ENCODE results near the gene TPPP2. TPM values are rescaled to one million over a fixed set of nuclear protein-coding genes. Genes with fewer than 3 reads are reported as not detected.

The TPPP2 gene
- total RNA-seq, 1 experiment from 2014 or later, result not detected

DNA sequence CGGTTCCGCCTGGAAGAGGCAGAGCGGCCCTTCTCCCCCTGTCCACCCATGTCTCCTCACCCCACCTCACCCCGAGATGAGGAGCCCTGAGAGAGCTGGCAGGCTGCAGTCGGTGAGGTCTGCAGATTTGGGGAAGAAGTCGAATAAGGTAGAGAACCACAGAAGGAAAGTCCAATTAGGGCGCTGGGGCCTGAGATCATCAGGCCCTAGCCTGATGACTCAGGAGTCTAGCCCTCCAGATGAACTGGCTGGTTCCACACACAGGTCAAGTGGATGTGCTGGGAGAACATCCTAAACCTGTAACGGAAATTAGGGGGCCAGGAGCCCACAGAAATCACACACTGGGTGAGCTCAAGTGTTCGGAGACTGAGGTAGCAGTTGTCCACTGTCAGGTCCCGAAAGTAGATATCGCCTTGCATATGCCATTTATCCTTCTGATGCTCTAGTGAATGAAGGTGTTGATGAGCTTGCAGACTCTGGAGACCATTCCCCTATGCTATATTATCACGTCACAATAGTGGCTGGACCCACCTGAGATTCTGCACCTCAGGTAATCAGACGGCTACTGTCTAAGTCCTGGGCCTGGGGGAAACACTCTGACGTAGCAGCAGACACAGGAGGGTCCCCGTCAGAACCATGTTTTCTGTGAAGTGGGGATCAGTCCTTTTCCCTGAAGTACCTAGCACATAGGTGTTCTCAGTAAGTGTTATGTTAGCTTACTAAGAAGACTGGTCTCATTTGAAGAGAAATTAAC, 41.1 kb upstream of the TPPP2 start:
- no peak for DNase-seq (ENCODE audit: low read depth, low spot score)
- peaks cover 10% of the 10 kb centered on the region for H3K4me1 ChIP-seq (ENCODE audit: control insufficient read depth, insufficient read depth, low read length)
- intact Hi-C loops (cut with micrococcal nuclease; ENCODE audit: unreplicated experiment), result no loop called here
- peak overlapping the region; percentile 93 for H3K27ac ChIP-seq (ENCODE audit: low read length)
- ChIA-PET CTCF (interaction anchor here (1.4 kb wide), 1 partner anchor 18 kb away, joined by 3 read pairs; no protein-coding TSS in a partner anchor), POLR2A (no interaction called here)
- in situ Hi-C loops (cut with HindIII; ENCODE audit: low pct_unique_long_range_greater_than_20kb, low sequenced_read_pairs), result no loop called here
- TSS peak; percentile 88 for BruUV-seq (replicated peaks)
- H3K4me3 ChIP-seq (ENCODE audit: low read depth in 2 of 2, low read length in 2 of 2), result peak overlapping the region; percentile 40 to 97
- ATAC-seq, result no peak
- peaks cover 11% of the 10 kb centered on the region for H3K36me3 ChIP-seq (ENCODE audit: control insufficient read depth, insufficient read depth, low read length)
- H3K9me3 ChIP-seq (ENCODE audit: control insufficient read depth, insufficient read depth, low read depth, low read length), result no peaks in the 10 kb centered on the region
- H3K27me3 ChIP-seq (ENCODE audit: control insufficient read depth, insufficient read depth, low read length), result no peaks in the 10 kb centered on the region
- TF ChIP-seq TCF7L2 (IDR thresholded peaks at IDR 0.05; ENCODE audit: low read depth, low read length) (no peak), POLR2AphosphoS5 (IDR thresholded peaks at IDR 0.05; ENCODE audit: low read depth, low read length) (no peak), SIN3A (IDR thresholded peaks at IDR 0.05; ENCODE audit: borderline replicate concordance, insufficient read depth, low read depth, low read length) (no peak)
- TF ChIP-seq, protein P1, sequence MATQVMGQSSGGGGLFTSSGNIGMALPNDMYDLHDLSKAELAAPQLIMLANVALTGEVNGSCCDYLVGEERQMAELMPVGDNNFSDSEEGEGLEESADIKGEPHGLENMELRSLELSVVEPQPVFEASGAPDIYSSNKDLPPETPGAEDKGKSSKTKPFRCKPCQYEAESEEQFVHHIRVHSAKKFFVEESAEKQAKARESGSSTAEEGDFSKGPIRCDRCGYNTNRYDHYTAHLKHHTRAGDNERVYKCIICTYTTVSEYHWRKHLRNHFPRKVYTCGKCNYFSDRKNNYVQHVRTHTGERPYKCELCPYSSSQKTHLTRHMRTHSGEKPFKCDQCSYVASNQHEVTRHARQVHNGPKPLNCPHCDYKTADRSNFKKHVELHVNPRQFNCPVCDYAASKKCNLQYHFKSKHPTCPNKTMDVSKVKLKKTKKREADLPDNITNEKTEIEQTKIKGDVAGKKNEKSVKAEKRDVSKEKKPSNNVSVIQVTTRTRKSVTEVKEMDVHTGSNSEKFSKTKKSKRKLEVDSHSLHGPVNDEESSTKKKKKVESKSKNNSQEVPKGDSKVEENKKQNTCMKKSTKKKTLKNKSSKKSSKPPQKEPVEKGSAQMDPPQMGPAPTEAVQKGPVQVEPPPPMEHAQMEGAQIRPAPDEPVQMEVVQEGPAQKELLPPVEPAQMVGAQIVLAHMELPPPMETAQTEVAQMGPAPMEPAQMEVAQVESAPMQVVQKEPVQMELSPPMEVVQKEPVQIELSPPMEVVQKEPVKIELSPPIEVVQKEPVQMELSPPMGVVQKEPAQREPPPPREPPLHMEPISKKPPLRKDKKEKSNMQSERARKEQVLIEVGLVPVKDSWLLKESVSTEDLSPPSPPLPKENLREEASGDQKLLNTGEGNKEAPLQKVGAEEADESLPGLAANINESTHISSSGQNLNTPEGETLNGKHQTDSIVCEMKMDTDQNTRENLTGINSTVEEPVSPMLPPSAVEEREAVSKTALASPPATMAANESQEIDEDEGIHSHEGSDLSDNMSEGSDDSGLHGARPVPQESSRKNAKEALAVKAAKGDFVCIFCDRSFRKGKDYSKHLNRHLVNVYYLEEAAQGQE (IDR thresholded peaks at IDR 0.05; ENCODE audit: insufficient read depth in 1 of 2, low read depth in 2 of 2, low read length in 1 of 2), result no peak
- TF ChIP-seq, protein P2, sequence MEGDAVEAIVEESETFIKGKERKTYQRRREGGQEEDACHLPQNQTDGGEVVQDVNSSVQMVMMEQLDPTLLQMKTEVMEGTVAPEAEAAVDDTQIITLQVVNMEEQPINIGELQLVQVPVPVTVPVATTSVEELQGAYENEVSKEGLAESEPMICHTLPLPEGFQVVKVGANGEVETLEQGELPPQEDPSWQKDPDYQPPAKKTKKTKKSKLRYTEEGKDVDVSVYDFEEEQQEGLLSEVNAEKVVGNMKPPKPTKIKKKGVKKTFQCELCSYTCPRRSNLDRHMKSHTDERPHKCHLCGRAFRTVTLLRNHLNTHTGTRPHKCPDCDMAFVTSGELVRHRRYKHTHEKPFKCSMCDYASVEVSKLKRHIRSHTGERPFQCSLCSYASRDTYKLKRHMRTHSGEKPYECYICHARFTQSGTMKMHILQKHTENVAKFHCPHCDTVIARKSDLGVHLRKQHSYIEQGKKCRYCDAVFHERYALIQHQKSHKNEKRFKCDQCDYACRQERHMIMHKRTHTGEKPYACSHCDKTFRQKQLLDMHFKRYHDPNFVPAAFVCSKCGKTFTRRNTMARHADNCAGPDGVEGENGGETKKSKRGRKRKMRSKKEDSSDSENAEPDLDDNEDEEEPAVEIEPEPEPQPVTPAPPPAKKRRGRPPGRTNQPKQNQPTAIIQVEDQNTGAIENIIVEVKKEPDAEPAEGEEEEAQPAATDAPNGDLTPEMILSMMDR (IDR thresholded peaks at IDR 0.05), result no peak

DNA sequence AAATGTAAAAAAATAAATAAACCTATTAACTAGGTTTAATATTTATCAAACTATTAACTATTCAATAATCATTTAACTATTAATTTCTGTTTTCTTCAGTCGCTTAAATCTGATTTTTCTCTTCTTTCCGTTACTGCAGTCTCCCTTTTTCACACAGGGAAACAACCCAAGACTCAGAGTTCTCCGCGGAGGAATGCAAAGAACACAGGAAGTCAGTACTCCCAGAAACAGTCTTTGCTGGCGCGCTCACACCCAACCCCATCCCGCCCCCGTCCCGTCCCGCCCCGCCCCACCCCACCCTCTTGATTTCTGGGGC, 40.6 kb upstream of the TPPP2 start:
- Histone ChIP-seq H3K36me3 (ENCODE audit: control insufficient read depth, insufficient read depth, low read length) (peaks cover 11% of the 10 kb centered on the region), H3K4me3 (ENCODE audit: low read depth in 2 of 2, low read length in 2 of 2) (peak overlapping the region; percentile 40 to 97), H3K27me3 (ENCODE audit: control insufficient read depth, insufficient read depth, low read length) (no peaks in the 10 kb centered on the region), H3K4me1 (ENCODE audit: control insufficient read depth, insufficient read depth, low read length) (peaks cover 10% of the 10 kb centered on the region), H3K27ac (ENCODE audit: low read length) (peak overlapping the region; percentile 93), H3K9me3 (ENCODE audit: control insufficient read depth, insufficient read depth, low read depth, low read length) (no peaks in the 10 kb centered on the region)
- CTCF ChIA-PET, result no interaction called here
- TF ChIP-seq POLR2AphosphoS5 (IDR thresholded peaks at IDR 0.05; ENCODE audit: low read depth, low read length), result peak; percentile 63; the same call in 1 of the 2 replicates
- TF ChIP-seq, protein P1 (IDR thresholded peaks at IDR 0.05; ENCODE audit: insufficient read depth in 1 of 2, low read depth in 2 of 2, low read length in 1 of 2), result no peak
- no peak for DNase-seq (ENCODE audit: low read depth, low spot score)
- no peak for ATAC-seq
- in situ Hi-C loops (cut with HindIII; ENCODE audit: low pct_unique_long_range_greater_than_20kb, low sequenced_read_pairs) (no loop called here), intact Hi-C loops (cut with micrococcal nuclease; ENCODE audit: unreplicated experiment) (no loop called here)
- no TSS peak for BruUV-seq (replicated peaks)
- POLR2A ChIA-PET, result no interaction called here
